Measurements from ENCODE around the gene ZDHHC11.
"Not testable (repeated sequence)": the region's sequence is repeated elsewhere in the genome, so short reads cannot be mapped to it uniquely, and the experiment has no call there.

Gene ZDHHC11

DNA sequence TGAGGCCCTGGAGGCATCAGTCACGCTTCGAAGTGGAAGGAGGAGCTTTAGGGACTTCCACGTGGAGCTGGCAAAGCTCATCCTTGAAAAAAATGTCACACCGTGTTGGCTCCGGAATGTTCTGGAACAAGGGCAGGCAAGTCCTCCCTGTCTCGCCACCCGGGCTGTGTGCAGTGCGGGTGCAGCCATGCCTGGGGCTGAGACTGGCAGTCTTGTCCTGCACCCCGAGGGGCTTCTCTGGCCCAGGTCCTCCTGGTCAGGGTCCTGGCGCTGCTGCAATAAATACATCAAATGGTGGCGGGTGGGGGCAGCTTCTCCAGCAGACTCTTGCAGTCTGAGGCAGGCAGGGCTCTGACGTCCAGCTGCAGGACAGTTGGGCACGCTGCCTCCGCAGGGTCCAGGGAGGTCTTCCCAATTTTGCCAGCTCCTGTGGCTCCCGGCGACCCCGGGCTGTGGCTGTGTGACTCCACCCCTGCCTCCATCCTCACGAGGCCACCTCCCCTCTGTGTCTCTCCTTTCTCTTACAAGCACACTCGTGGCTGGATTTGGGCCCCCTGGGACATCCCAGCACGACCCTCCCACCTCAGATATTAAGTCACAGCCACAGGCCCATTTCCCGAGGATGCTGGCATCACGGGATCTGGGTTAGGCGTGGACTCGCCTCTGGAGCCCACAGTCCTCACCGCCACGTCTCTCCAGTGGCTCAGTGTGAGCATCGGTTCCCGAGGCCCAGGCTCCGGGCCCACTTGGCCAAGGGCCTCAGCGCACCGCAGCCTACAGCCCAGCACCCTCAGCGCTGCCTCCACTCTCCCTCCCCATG is 8.2 kb downstream of the ZDHHC11 start:
- not testable (repeated sequence) for DNase-seq

DNA sequence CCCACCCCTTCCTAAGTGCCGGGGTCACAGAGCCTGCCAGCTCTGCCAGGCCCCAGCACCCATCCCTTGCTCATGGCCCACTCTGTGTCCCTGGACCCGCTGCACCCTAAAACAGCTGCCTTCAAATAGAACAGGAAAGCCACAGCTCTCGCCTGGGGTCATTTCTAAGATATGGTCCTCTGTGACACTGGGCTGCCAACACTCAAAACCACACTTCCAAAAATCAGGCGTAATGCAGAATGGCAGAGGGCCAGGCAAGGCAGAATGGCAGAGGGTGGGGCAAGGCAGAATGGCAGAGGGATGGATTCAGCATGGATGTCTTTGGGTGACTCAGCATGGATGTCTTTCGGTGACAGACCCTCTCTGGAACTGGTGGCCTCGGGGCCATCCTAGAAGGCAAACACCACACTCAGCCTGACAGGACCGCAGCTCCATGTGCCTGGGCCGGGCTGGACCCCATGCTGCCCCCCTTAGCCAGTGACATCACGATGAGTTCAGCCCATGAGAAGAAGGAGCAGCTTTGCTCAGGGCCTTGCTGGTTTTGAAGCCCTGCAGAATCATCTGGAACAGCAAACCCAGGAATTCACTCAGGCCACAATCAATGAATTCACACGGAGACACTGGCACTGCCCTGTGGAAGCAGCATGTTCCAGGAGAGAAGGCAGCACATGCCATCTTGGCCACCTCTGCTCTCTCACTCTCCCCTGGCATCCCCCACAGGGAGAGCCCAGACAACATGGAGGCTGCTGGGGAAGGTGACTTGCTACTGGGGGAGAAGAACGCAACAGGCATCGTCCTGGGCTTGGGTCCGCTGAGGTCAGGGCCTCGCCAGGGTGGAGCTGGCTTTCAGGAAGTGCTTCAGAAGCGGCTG is 9.0 kb downstream of the ZDHHC11 start:
- DNase-seq, result not testable (repeated sequence)

DNA sequence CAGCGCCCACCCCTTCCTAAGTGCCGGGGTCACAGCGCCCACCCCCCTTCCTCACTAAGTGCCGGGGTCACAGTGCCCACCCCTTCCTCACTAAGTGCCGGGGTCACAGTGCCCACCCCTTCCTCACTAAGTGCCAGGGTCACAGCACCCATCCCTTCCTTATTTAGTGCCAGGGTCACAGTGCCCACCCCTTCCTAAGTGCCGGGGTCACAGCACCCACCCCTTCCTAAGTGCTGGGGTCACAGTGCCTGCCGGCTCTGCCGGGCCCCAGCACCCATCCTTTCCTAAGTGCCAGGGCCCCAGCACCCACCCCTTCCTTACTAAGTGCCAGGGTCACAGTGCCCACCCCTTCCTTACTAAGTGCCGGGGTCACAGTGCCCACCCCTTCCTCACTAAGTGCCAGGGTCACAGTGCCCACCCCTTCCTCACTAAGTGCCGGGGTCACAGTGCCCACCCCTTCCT is 9.8 kb downstream of the ZDHHC11 start:
- not testable (repeated sequence) for DNase-seq

DNA sequence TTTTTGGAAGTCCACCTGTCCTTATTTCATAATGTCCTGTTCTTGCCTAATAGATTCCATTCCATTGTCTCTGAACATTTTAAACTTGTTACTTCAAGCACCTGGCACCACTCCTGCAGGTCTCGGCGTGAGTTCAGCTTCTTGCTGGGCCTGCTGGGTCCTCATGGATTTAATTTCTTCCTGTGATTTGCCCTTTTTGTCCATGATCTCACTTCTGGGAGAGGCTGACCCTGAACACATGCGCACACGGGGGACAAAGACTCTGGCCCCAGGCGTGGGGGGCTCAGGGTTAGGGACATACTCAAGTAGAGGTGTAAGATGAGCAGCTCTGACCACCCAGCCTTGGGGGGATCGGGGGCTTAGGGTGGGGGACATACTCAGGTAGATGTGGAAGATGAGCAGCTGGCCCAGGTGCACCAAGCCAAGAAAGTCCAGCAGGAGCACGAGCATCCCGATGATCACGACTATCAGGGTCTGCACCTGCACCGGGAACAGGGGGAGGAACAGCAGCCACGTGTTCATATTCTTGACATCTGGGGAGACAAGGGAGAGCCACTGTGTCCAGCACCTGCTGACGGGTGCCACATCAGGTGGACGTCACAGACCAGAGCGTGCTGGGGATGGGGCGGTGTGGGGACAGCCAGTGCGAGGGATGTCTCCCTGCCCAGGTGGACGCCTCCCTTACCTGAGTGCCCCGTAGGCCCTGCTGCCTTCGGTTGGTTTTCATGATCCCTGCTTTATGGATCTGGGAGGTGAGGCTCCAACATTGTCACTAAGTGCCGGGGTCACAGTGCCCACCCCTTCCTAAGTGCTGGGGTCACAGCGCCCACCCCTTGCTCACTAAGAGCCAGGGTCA is 10.4 kb downstream of the ZDHHC11 start:
- DNase-seq, result not testable (repeated sequence)

DNA sequence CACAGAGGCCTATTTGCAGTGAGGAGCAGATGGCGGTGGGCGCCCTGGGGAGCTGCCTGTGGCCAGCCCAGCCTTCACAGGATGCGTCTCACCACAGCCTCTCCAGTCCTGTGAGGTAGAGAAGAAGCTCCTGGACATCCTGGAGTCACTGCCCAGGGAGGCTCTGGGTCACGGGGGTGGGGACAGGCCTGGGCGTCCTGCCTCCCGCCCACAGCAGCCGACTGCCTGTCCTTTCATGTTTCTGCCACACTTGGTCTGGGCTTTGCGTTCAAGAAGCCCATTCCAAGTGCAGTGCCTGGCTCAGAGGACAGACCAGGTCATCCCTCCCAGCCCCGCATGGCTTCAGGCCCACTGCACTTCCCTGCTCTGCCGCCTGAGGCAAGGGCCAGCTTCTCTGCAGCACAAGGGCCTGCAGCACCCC is 12.3 kb downstream of the ZDHHC11 start:
- not testable (repeated sequence) for DNase-seq

DNA sequence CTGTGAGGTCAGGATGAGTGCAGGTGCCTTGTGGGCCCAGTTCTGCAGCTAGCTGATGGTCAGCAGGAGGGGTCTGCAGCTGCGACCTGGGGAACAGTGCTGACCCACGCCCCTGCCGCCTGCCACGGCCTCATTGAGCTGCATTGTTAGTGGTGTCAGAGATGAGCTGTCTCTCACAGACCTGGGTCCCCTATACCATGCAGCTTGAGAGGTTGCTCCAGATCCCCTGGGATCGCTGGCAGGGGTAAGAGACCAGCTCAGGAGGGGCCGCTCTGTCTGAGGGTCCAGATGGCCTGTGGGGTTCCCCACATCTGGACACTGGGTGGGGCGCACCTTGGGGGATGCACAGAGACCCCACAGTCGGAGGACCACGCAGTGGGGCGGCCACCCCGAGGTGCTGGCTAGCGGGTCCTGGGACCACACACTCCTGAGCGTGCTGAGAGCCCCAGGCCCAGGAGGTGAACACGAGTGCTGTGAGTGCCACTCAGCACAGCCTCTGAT is 13.1 kb downstream of the ZDHHC11 start:
- not testable (repeated sequence) for DNase-seq

DNA sequence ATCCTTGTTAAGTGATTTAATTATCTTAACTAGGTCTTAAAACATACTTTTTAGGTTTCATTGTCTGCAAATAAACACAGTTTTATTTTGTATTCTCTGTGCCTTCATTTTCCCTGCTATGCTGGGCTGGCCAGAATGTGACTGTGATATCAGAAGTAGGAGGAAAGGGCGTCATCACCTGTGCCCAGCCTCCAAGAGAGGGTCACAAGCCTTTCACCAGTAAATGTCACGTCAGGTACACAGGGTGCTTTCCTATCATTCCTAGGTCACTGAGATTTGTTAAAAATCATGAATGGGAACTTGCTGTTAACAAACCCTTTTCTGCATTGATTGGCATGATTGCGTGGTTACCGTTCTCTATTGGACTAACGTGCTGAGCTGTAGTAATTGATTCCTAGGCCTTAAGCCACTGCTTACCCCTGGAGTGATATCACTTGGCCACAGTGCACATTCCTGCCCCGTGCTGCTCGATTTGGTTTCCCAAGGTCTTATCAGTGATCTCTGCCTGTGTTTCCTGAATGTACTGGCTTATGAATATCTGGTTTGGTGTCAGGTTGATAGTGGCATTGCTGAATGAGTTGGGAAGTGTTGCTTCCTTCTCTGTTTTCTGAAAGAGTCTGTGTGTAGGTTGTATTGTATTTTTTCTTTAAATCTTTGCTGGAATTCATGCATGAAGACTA is 14.7 kb downstream of the ZDHHC11 start:
- not testable (repeated sequence) for DNase-seq

DNA sequence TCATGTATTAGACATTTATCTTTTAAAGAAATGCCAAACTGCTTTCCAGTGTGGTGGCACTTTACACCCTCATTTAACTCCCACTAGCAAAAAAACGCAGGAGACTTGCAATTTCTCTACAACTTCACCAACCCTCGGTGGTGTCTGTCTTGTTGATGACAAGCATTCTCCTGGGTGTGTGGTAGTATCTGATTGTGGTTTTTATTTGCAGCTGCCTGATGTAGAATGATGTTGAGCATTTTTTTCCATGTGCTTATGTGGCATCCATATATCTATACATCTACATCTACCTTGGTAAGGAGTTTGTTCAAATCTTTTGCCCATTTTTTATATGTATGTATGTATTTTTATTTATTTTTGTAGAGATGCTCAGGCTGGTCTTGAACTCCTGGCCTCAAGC is 16.8 kb downstream of the ZDHHC11 start:
- not testable (repeated sequence) for DNase-seq

DNA sequence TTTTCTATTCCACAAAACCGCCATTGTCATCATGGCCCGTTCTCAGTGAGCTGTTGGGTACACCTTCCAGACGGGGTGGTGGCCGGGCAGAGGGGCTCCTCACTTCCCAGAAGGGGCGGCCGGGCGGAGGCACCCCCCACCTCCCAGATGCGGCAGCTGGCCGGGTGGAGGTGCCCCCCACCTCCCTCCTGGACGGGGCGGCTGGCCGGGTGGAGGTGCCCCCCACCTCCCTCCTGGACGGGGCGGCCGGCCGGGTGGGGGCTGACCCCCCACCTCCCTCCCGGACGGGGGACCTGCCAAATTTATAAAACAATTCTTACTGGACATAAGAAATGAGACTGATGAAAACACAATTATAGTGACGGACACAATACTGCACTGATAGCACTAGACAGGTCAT is 22.6 kb downstream of the ZDHHC11 start:
- DNase-seq, result not testable (repeated sequence)

DNA sequence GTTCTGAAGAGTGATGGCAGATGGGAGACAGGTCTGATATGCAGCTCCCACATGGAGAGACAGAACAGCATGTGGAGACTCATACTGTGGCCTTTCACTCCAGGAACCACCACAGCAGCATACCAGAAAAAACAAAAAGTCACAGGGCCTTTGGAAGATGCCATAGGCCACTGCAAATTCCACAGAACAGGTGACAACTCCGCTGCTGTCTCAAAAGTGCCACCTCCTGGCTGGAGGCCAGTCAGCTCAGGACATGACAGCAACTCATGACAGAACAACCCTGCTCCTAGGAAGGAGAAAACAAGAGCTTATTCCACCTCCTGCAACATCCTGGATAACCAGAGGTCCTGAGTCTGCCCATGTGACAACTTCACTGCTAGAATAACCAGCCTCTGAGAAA is 25.2 kb downstream of the ZDHHC11 start:
- DNase-seq, result not testable (repeated sequence)

DNA sequence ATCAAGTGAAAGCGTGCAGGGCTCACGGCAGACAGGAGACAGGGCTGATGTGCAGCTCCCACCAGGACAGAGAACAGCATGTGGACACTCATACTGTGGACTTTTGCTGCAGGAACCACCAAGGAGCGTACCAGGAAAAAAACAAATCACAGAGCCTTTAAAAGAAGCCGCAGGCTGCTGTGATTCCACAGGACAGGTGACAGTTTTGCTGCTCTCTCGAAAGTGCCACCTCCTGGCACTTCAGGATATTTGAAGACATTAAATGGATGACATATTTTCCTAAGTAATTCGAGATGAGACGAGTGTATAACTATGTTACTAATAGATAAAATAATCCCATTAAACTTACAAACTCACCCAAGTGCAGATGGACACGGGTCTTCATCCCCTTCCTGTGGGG is 29.3 kb downstream of the ZDHHC11 start:
- no peak for DNase-seq

DNA sequence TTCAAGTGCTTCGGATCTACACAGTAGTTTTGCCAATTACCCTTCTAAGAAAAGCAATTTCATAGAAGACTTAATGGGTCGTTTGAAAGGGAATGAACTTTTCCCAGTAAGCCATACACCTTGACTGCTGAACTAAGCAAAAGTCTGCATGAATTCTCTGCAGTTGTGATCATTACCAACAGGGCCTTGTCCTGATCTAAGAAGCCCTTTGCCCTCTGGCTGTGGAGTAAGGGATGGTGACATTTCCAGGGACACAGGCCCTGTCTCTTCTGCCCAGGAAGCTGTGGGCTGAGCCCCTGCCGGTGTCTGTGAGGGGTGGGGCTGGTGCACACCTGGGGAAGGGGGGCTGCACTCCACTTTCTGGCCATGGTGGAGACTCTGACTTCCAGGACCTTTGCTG is 30.5 kb downstream of the ZDHHC11 start:
- DNase-seq, result no peak

DNA sequence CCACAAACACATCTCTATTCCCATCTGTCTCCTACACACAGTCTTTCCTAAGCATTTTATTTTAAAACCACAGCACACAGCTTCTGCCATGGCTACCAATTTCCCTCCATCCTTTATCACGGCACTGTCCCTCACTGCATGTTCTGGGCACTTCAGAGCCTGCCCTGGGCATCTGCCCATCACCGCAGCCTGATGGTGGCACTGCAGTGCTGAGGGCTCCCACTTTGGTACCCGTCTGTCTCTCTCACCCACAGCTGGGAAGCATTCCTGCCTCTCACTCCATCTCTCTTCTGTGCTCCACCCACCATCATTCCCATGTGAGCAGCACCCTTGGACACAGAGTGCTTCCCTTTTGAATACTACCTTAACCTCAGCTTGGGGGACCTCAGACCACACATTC is 31.7 kb downstream of the ZDHHC11 start:
- DNase-seq, result no peak

DNA sequence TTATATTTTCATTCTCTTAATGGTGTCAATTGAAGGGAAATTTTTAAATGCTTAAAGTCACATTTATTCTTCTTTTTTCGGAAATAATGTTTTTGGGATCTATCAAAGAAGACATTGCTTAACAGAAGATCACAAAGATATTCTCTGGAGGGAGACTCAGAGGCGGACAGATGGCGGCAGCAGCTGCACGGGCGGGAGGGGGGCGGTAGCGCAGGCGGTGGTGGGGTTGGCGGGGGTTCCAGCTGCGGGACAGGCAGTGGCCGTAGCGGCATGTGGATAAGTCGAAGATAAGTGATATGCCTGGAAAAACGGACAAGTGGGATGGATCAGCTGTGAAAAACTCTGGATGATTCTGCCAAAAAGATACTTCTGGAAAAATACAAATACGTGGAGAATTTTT is 34.6 kb downstream of the ZDHHC11 start:
- no peak for DNase-seq

DNA sequence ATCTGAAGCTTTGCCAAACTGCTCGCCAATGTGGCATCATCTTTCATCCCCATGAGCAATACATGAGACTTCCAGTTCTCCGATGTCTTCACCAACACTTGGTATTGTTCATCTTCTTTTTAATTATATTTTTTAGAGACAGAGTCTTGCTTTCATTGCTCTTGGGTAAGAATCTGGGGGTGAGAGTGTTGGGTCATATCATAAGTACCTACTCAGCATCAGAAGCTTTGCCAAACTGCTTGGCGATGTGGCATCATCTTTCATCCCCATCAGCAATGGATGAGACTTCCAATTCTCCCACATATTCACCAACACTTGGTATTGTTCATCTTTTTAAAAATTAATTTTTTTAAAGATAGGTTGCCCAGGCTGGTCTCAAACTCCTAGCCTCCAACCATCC is 35.3 kb downstream of the ZDHHC11 start:
- DNase-seq, result no peak

DNA sequence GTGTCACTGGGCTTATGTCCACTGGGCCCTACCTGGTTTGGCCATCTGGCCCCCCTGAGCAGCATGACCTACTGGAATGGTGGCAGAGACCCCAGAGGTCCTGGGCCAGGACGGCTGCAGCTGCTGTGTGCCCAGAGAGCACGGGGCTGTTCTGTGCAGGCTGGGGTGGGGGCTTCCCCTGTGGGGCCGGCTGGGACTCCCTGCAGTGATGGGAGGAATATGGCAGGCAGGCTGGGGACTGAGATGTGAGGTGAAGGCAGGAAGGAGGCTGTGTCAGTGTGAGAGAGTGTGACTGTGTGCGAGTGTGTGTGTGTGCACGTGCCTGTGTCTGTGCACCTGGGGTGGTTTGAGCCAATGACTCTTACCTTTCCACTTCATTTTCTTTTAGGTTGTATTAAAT is 37.2 kb downstream of the ZDHHC11 start:
- DNase-seq, result not testable (repeated sequence)

DNA sequence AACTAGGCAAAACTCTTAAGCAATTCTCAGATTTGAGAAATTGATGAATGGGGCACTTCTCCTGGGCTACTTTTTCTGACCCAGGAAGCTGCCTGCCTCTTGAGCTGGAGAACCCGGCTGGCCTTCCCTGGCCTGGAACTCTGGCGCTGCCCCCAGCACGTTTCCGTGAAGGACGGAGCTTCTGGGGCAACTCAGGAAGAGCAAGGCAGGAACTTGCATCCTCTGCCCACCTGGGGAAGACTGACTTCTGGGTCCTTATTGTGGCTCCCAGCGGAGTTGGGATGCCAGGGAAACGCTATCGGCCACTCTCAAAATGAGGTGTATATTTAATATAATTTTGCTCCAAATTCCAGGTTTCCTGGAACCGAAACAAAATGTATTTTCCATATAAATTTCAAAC is 39.4 kb downstream of the ZDHHC11 start:
- DNase-seq, result not testable (repeated sequence)

DNA sequence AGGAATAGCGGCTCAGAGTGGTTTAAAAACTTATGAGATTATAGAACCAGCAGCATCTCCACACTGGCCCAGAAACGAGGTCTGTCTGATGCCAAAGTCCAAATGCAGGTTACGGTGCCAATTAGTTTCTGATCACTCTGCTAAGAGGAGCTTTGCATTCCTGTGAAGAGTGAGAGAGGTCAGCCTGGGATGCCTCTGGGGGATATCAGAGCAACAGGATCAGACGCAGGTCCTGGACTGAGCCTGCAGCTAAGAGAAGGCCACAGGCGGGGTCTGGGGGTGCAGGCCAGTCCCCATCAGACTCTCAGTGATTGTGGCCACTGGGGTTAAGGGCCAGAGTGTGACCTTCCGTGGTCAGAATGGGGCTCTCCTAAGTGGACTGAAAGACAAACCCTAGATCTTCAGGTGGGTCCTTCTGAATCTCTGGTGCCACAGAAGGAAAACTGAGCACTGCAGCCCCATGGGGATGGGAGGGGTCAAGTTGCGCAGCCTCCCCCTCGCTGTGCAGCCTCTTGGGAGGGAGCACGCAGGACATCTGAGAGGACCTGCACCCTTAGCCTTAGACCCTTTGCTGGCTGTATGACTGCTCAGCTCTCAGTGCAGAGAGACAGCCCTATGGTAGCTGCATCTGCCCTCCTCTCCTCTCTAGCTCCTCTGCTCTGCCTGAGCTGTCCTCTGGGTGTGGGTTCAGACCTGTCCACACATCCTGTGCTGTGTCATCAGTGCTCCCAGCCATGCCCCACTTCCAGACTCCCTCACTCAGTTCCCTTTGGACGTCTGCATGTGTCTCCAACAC is 42.9 kb downstream of the ZDHHC11 start:
- DNase-seq, result not testable (repeated sequence)

DNA sequence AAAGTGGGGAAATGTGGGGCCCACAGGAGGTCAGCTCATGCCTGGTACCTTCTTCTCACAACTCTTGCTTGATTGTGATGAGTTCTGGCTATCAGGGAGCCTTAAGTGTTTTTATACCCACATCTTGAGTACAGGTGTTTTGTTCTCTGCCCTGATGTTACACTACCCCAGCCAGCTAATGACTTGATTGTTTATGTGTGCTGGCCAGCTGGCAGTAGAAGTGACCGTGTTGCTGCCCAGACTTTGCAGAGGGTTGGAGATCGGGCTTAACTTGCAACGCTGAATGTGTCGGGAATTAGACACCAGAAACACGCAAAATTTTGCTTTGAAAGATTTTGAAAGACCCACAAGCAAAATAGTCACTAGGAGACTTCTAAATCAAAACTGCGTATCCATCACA is 49.3 kb downstream of the ZDHHC11 start:
- no peak for DNase-seq

DNA sequence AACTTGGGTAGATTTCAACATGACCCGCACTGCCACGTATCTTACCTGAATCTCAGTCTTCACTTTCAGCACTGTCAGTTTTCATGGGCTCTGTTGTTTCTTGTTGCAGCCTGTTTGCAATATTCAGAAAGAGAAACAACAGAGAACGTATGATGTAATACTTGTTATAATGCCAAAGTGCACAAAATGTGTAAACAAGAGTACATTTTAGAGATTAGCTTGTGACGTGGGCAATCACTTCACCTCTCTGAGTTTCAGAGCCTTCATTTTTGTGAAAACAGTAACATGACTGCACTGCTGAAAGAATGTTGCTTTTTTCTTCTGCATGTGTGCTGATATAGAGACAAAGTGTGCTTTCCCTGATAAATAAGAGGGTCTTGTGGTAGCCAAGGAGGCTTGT is 49.7 kb downstream of the ZDHHC11 start:
- DNase-seq, result not testable (repeated sequence)

DNA sequence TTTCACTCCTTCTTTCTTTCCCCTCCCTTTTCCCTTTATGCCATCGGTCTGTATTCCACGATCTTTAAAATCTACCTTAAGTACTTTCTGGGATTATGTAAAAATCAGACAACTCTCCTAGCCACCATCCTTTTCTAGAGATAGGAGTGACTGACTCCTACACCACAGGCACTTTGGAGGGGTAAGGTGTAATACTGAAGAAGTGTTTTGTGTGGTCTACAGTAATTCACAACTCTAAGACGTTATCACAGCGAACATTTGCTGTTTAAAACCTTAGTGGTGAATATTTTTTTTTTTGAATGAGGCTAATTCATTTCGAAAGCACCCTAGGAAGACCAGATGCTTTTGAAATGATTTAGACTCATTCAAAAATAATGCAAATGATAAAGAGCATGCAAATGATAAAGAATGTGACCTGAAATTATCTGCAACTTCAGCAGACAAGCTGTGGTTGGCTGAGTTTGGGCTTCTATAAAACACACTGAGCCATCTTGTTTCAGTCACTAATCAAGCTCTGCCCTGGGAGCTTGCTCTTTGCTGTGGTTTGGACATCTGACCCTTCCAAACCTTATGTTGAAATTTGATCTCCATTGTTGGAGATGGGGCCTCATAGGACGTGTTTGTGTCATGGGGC is 52.2 kb downstream of the ZDHHC11 start:
- DNase-seq, result not testable (repeated sequence)

Measured in midbrain (tissue), 1 donor.